Naive thymus-derived CD4-positive, alpha-beta T cell (primary cell): Measurements from ENCODE around the gene ENKD1. TPM values are rescaled to one million over a fixed set of nuclear protein-coding genes. Genes with fewer than 3 reads are reported as not detected.
A peak's percentile ranks its signal among the peaks of the same experiment; 100 is the strongest.

Experiments
- ATAC-seq: fragments of 150-1000 bp; cut with Tn5 transposase; 2 replicates; pipeline ENCODE4 v1.10.0; 2021; ENCODE audit warnings: mild to moderate bottlenecking, moderate library complexity
- CTCF ChIA-PET: fragments of 350-600 bp; sonication (Branson Sonifier 250); formaldehyde crosslinking; loops from one replicate; lab custom pipeline; 2021; ENCODE audit warnings: antibody characterized with exemption; lab: Charles Lee
- POLR2A ChIA-PET: fragments of 350-600 bp; sonication (Branson Sonifier 250); formaldehyde crosslinking; loops from one replicate; lab custom pipeline; 2021; ENCODE audit warnings: antibody characterized with exemption, inconsistent platforms; lab: Charles Lee
- DNase-seq, 9 donors: peaks; one replicate each; pipeline versions ENCODE4 v3.0.0 to v3.0.0-alpha.2; 2020 to 2022; ENCODE audit warnings: mixed read lengths in 1 of 9
- H3K27ac ChIP-seq: one replicate; pipeline ENCODE4 v1.7.0; 2013; ENCODE audit warnings: mild to moderate bottlenecking, low read depth, low read length, moderate library complexity
- H3K27me3 ChIP-seq, 2 donors: one replicate each; pipeline ENCODE4 v1.7.0; 2013; ENCODE audit warnings: low read length in 2 of 2, mild to moderate bottlenecking in 2 of 2, moderate library complexity in 2 of 2; ENCODE audit not compliant: control insufficient read depth in 2 of 2, insufficient read depth in 2 of 2
- H3K36me3 ChIP-seq, 3 experiments: 1 replicate in 2 of 3; 2 replicates in 1 of 3; pipeline ENCODE4 v1.7.0; 2013; ENCODE audit warnings: low read length in 3 of 3, mild to moderate bottlenecking in 3 of 3, moderate library complexity in 1 of 3; ENCODE audit not compliant: insufficient read depth in 3 of 3, control insufficient read depth in 2 of 3
- H3K4me1 ChIP-seq, 2 donors: one replicate each; pipeline ENCODE4 v1.7.0; 2013; ENCODE audit warnings: low read length in 2 of 2, mild to moderate bottlenecking in 2 of 2, moderate library complexity in 1 of 2; ENCODE audit not compliant: control insufficient read depth in 2 of 2, insufficient read depth in 2 of 2
- H3K4me3 ChIP-seq: 2 replicates; pipeline ENCODE4 v1.7.0; 2013; ENCODE audit warnings: mild to moderate bottlenecking, low read length
- H3K9me3 ChIP-seq, 3 experiments: 1 replicate in 2 of 3; 2 replicates in 1 of 3; pipeline ENCODE4 v1.7.0; 2013; ENCODE audit warnings: low read length in 3 of 3; ENCODE audit not compliant: control insufficient read depth in 2 of 3
- H3K27ac Mint-ChIP-seq, 9 donors: one replicate each; pipeline ENCODE4 v1.8.0; 2020 to 2022; ENCODE audit warnings: mixed read lengths in 9 of 9, mild to moderate bottlenecking in 8 of 9, moderate library complexity in 5 of 9, inconsistent platforms in 2 of 9
- H3K27me3 Mint-ChIP-seq, 5 donors: one replicate each; pipeline ENCODE4 v1.8.0; 2021 to 2022; ENCODE audit warnings: mixed read lengths in 5 of 5, mild to moderate bottlenecking in 1 of 5
- H3K36me3 Mint-ChIP-seq, 5 donors: one replicate each; pipeline ENCODE4 v1.8.0; 2020 to 2022; ENCODE audit warnings: mixed read lengths in 5 of 5, mild to moderate bottlenecking in 3 of 5, inconsistent platforms in 1 of 5
- H3K4me1 Mint-ChIP-seq, 7 donors: one replicate each; pipeline ENCODE4 v1.8.0; 2020 to 2022; ENCODE audit warnings: mixed read lengths in 7 of 7, mild to moderate bottlenecking in 3 of 7, inconsistent platforms in 1 of 7
- H3K4me3 Mint-ChIP-seq, 10 donors: one replicate each; pipeline ENCODE4 v1.8.0; 2020 to 2022; ENCODE audit warnings: mild to moderate bottlenecking in 10 of 10, mixed read lengths in 10 of 10, moderate library complexity in 6 of 10, inconsistent platforms in 2 of 10
- H3K9me3 Mint-ChIP-seq, 11 donors: one replicate each; pipeline ENCODE4 v1.8.0; 2020 to 2022; ENCODE audit warnings: mixed read lengths in 11 of 11, mild to moderate bottlenecking in 4 of 11, inconsistent platforms in 1 of 11, moderate library complexity in 1 of 11
- intact Hi-C, 2 donors: fragments of 100-400 bp; cut with micrococcal nuclease; formaldehyde crosslinking; loops; one replicate each; pipeline ENCODE4 v1.15.1; 2023
- polyA plus RNA-seq, 2 donors: library from polyadenylated mRNA; unstranded; fragments of 300-500 nt; fragmentation: Illumina TruSeq; gene quantifications; one replicate each; pipeline ENCODE4 v1.2.3, GENCODE V29; 2021
- total RNA-seq, 6 experiments: library from RNA in 5 of 6; stranded (reverse) in 5 of 6; gene quantifications; 1 replicate in 5 of 6; 2 replicates in 1 of 6; pipeline ENCODE4 v1.2.3 and lab custom pipeline; 2021 to 2026

The ENKD1 gene
- total and polyA plus RNA-seq, 7 experiments from 2014 or later, result 1.1 to 8.3 (median 5.8) TPM

- Mint-ChIP-seq H3K36me3 (peaks cover 6 to 22% (median 17%) of the 10 kb centered on the region in 5 donors), H3K4me1 (peaks cover 13 to 30% (median 19%) of the 10 kb centered on the region in 7 donors), H3K9me3 (no peaks in the 10 kb centered on the region), H3K27me3 (no peaks in the 10 kb centered on the region), H3K4me3 (no peak overlapping the region), H3K27ac (peak overlapping the region in 8 of 9 donors; percentile 8 to 59 (median 38))
- H3K27me3 ChIP-seq, result no peaks in the 10 kb centered on the region
- no peak overlapping the region for H3K27ac ChIP-seq
- DNase-seq (no peak), ATAC-seq (no peak)
- peaks cover 6 to 8% of the 10 kb centered on the region in 2 donors for H3K4me1 ChIP-seq
- peaks cover 0 to 80% (median 23%) of the 10 kb centered on the region in 3 experiments for H3K36me3 ChIP-seq
- CTCF ChIA-PET, result no interaction called here
- H3K4me3 ChIP-seq, result no peak overlapping the region
- intact Hi-C loops, result no loop called here
- no peaks in the 10 kb centered on the region for H3K9me3 ChIP-seq
- POLR2A ChIA-PET, result interaction anchor here (6.6 kb wide), 1 partner anchor 9 kb away, joined by 84 read pairs; the partner anchor contains the start of gene CARMIL2
Observed at GRCh38 chr16:67655363-67655762, 11.2 kb downstream of the ENKD1 start.

DNA sequence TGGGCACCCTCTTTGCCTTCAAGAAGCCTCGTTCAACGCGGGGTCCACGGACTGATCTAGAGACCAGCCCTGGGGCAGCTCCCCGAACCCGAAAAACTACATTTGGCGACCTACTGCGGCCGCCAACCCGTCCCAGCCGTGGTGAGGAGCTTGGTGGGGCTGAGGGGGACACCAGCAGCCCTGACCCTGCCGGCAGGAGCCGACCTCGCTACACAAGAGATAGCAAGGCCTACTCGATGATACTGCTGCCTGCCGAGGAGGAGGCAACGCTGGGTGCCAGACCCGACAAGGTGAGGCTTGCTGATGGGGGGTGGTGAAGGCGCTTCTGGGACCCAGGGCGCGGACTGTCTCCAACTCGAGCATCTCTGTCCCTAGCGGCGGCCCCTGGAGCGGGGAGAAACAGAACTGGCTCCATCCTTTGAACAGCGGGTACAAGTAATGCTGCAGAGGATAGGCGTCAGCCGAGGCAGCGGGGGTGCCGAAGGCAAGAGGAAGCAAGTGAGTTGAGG is 12.1 kb downstream of the ENKD1 start:
- H3K4me3 ChIP-seq, result no peak overlapping the region
- no peak overlapping the region for H3K27ac ChIP-seq
- ATAC-seq (no peak), DNase-seq (no peak)
- H3K9me3 ChIP-seq, result no peaks in the 10 kb centered on the region
- intact Hi-C loops, result no loop called here
- no peaks in the 10 kb centered on the region for H3K27me3 ChIP-seq
- H3K36me3 Mint-ChIP-seq, result peaks cover 8 to 26% (median 21%) of the 10 kb centered on the region in 5 donors
- H3K27me3 Mint-ChIP-seq, result no peaks in the 10 kb centered on the region
- peaks cover 0 to 83% (median 30%) of the 10 kb centered on the region in 3 experiments for H3K36me3 ChIP-seq
- no peaks in the 10 kb centered on the region for H3K9me3 Mint-ChIP-seq
- ChIA-PET POLR2A (interaction anchor here (0.9 kb wide), 1 partner anchor 9 kb away, joined by 3 read pairs; no protein-coding TSS in a partner anchor), CTCF (interaction anchor here (1.1 kb wide), 1 partner anchor 13 kb away, joined by 3 read pairs; no protein-coding TSS in a partner anchor)
- H3K4me1 Mint-ChIP-seq, result peaks cover 14 to 31% (median 25%) of the 10 kb centered on the region in 7 donors
- peaks cover 6 to 8% of the 10 kb centered on the region in 2 donors for H3K4me1 ChIP-seq
- H3K4me3 Mint-ChIP-seq, result no peak overlapping the region
- H3K27ac Mint-ChIP-seq, result peak overlapping the region in 1 of 9 donors; percentile 80

GRCh38 chr16:67653789-67654402 is 12.7 kb downstream of the ENKD1 start:
- peaks cover under 1 to 4% of the 10 kb centered on the region in 2 donors for H3K4me1 ChIP-seq
- ChIA-PET POLR2A (interaction anchor here (0.9 kb wide), 1 partner anchor 10 kb away, joined by 3 read pairs; no protein-coding TSS in a partner anchor), CTCF (interaction anchor here (1.1 kb wide), 1 partner anchor 14 kb away, joined by 3 read pairs; no protein-coding TSS in a partner anchor)
- Mint-ChIP-seq H3K4me1 (peaks cover 8 to 26% (median 21%) of the 10 kb centered on the region in 7 donors), H3K27me3 (no peaks in the 10 kb centered on the region), H3K4me3 (no peak overlapping the region), H3K27ac (peak overlapping the region in 1 of 9 donors; percentile 80), H3K36me3 (peaks cover 8 to 26% (median 21%) of the 10 kb centered on the region in 5 donors), H3K9me3 (no peaks in the 10 kb centered on the region)
- no peak for DNase-seq
- H3K4me3 ChIP-seq, result no peak overlapping the region
- no peaks in the 10 kb centered on the region for H3K27me3 ChIP-seq
- intact Hi-C loops, result no loop called here
- H3K27ac ChIP-seq, result no peak overlapping the region
- peaks cover 0 to 89% (median 34%) of the 10 kb centered on the region in 3 experiments for H3K36me3 ChIP-seq
- no peak for ATAC-seq
- H3K9me3 ChIP-seq, result no peaks in the 10 kb centered on the region

- Mint-ChIP-seq H3K27me3 (no peaks in the 10 kb centered on the region), H3K9me3 (no peaks in the 10 kb centered on the region), H3K36me3 (peaks cover 8 to 26% (median 21%) of the 10 kb centered on the region in 5 donors), H3K4me1 (peaks cover 9 to 19% (median 17%) of the 10 kb centered on the region in 7 donors), H3K27ac (peak overlapping the region in 1 of 9 donors; percentile 80), H3K4me3 (no peak overlapping the region)
- H3K27me3 ChIP-seq, result no peaks in the 10 kb centered on the region
- POLR2A ChIA-PET, result no interaction called here
- intact Hi-C loops, result no loop called here
- CTCF ChIA-PET, result no interaction called here
- ATAC-seq (no peak), DNase-seq (no peak)
- H3K27ac ChIP-seq, result no peak overlapping the region
- H3K36me3 ChIP-seq, result peaks cover 0 to 92% (median 36%) of the 10 kb centered on the region in 3 experiments
- no peaks in the 10 kb centered on the region for H3K4me1 ChIP-seq
- no peaks in the 10 kb centered on the region for H3K9me3 ChIP-seq
- H3K4me3 ChIP-seq, result no peak overlapping the region
Observed at GRCh38 chr16:67653128-67653788, 13.3 kb downstream of the ENKD1 start.

DNA sequence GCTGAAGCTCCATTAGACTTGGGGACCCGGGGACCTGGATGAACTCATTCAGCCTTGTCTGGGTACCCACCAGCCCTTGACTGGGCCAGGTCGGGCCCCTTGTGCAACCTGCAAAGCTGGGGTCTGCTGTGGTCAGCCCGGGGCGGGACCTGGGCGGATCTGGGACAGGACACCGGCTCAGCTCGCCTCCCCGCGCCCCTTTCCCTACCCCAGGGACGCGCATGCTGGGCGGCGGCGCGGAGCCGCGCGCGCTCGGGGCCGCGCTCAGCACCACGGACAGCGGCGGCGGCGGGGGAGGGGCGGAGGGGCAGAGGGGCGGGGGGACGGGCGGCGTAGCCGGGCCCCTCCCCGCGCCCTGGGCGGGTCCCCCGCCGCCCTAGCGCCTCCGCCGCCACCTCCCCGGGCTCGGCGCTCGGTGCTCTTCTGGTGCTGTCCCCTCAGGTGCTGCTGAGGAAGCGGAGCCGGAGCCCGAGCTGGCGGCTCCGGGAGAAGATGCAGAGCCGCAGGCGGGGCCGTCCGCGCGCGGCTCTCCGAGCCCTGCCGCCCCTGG is 13.9 kb downstream of the ENKD1 start:
- no peaks in the 10 kb centered on the region for H3K9me3 Mint-ChIP-seq
- H3K36me3 Mint-ChIP-seq, result peaks cover 8 to 26% (median 21%) of the 10 kb centered on the region in 5 donors
- peaks cover 5 to 18% (median 15%) of the 10 kb centered on the region in 7 donors for H3K4me1 Mint-ChIP-seq
- H3K27ac Mint-ChIP-seq, result no peak overlapping the region
- no peak overlapping the region for H3K4me3 Mint-ChIP-seq
- no peak overlapping the region for H3K4me3 ChIP-seq
- H3K36me3 ChIP-seq, result peaks cover 0 to 89% (median 36%) of the 10 kb centered on the region in 3 experiments
- H3K27me3 ChIP-seq, result no peaks in the 10 kb centered on the region
- no peaks in the 10 kb centered on the region for H3K27me3 Mint-ChIP-seq
- intact Hi-C loops, result no loop called here
- POLR2A ChIA-PET, result interaction anchor here (1.8 kb wide), 1 partner anchor 8 kb away, joined by 6 read pairs; the partner anchor contains the start of genes ACD and PARD6A
- no peaks in the 10 kb centered on the region for H3K9me3 ChIP-seq
- DNase-seq (no peak), ATAC-seq (peak; percentile 28)
- CTCF ChIA-PET, result interaction anchor here (1.5 kb wide), 1 partner anchor 91 kb away, joined by 3 read pairs; no protein-coding TSS in a partner anchor
- H3K4me1 ChIP-seq, result no peaks in the 10 kb centered on the region
- H3K27ac ChIP-seq, result peak overlapping the region; percentile 7

GRCh38 chr16:67651847-67652246 is 14.7 kb downstream of the ENKD1 start:
- Histone ChIP-seq H3K36me3 (peaks cover 0 to 88% (median 36%) of the 10 kb centered on the region in 3 experiments), H3K4me1 (no peaks in the 10 kb centered on the region), H3K4me3 (no peak overlapping the region), H3K9me3 (no peaks in the 10 kb centered on the region), H3K27ac (peak overlapping the region; percentile 7), H3K27me3 (no peaks in the 10 kb centered on the region)
- Mint-ChIP-seq H3K27me3 (no peaks in the 10 kb centered on the region), H3K36me3 (peaks cover 8 to 26% (median 21%) of the 10 kb centered on the region in 5 donors), H3K9me3 (no peaks in the 10 kb centered on the region), H3K4me1 (peaks cover 5 to 18% (median 16%) of the 10 kb centered on the region in 7 donors), H3K27ac (peak overlapping the region in 6 of 9 donors; percentile 19 to 76 (median 42)), H3K4me3 (no peak overlapping the region)
- DNase-seq (no peak), ATAC-seq (no peak)
- intact Hi-C loops, result no loop called here
- CTCF ChIA-PET, result interaction anchor here (1.5 kb wide), 1 partner anchor 90 kb away, joined by 3 read pairs; no protein-coding TSS in a partner anchor
- POLR2A ChIA-PET, result interaction anchor here (1.4 to 1.8 kb wide), 2 partner anchors 9 to 90 kb away, joined by 3 to 6 read pairs; partner anchors contain the start of genes ACD, CTCF and PARD6A
